Cortex of kidney (tissue), 1 donor: ENCODE data around the gene OTUB1.
"Not testable (repeated sequence)": the region's sequence is repeated elsewhere in the genome, so short reads cannot be mapped to it uniquely, and the experiment has no call there.

Experiments
- DNase-seq: peaks from one replicate; lab custom pipeline; 2025; lab: John Stamatoyannopoulos, UW

The OTUB1 gene

GRCh38 chr11:64044730-64045393, 58.6 kb downstream of the OTUB1 start:
- no peak for DNase-seq

- no peak for DNase-seq
These were observed 59.5 kb downstream of the OTUB1 start for GRCh38 chr11:64045700-64046099.

- not testable (repeated sequence) for DNase-seq
These were observed 61.1 kb downstream of the OTUB1 start for GRCh38 chr11:64047373-64047772.
